Endothelial cell of umbilical vein (primary cell): ENCODE results near the gene KIAA1217. TPM values are rescaled to one million over a fixed set of nuclear protein-coding genes. Genes with fewer than 3 reads are reported as not detected.

Experiments used
- BruUV-seq: library from RNA; stranded (reverse); fragments of 400-500 nt; replicated peaks from 2 replicates; lab custom pipeline; 2021; lab: Mats Ljungman, UMichigan
- CTCF ChIA-PET: fragments of 300-600, 350-600 bp; sonication (Branson Sonifier 250); formaldehyde crosslinking; loops from one replicate; lab custom pipeline; 2021; ENCODE audit warnings: antibody characterized with exemption, inconsistent platforms; lab: Charles Lee
- POLR2A ChIA-PET: fragments of 300-600, 350-600 bp; sonication (Branson Sonifier 250); formaldehyde crosslinking; loops from one replicate; lab custom pipeline; 2021; ENCODE audit warnings: antibody characterized with exemption, inconsistent platforms; lab: Charles Lee
- DNase-seq: peaks from one replicate; pipeline ENCODE4 v3.0.0-alpha.2; 2011; ENCODE audit warnings: low read depth, low spot score
- FAIRE-seq: peaks from 2 replicates; lab custom pipeline; 2011; peaks lifted over from hg19 to GRCh38; lab: Jason Lieb, UNC
- H2AFZ ChIP-seq: 2 replicates; pipeline ENCODE4 v1.6.0; 2012; ENCODE audit warnings: low read depth, low read length, control low read depth, inconsistent platforms
- H3K27ac ChIP-seq: 2 replicates; pipeline ENCODE4 v1.5.1; 2011; ENCODE audit warnings: low read depth, mild to moderate bottlenecking, control low read depth, low read length, moderate library complexity; ENCODE audit not compliant: insufficient read depth
- H3K27me3 ChIP-seq, 2 experiments: 2 replicates each; pipeline versions ENCODE4 v1.6.0 to v1.6.1; 2011; ENCODE audit warnings: low read length in 2 of 2, mixed read lengths in 1 of 2; ENCODE audit not compliant: control insufficient read depth in 2 of 2, insufficient read depth in 2 of 2
- H3K36me3 ChIP-seq, 2 experiments: 2 replicates in 1 of 2; 3 replicates in 1 of 2; pipeline ENCODE4 v1.5.1; 2011; ENCODE audit warnings: low read length in 2 of 2, mild to moderate bottlenecking in 1 of 2, moderate library complexity in 1 of 2; ENCODE audit not compliant: control insufficient read depth in 2 of 2, insufficient read depth in 2 of 2; ENCODE audit errors: extremely low read depth in 1 of 2
- H3K4me1 ChIP-seq: 3 replicates; pipeline ENCODE4 v1.5.1; 2011; ENCODE audit warnings: mild to moderate bottlenecking, low read length; ENCODE audit not compliant: control insufficient read depth, insufficient read depth; ENCODE audit errors: extremely low read depth
- H3K4me2 ChIP-seq: 2 replicates; pipeline ENCODE4 v1.6.1; 2011; ENCODE audit warnings: low read length, control low read depth, mixed read lengths; ENCODE audit not compliant: insufficient read depth
- H3K4me3 ChIP-seq, 3 experiments: fragments of 200-600 bp in 1 of 3; sonication (generic), shearing (Covaris generic) in 1 of 3; replicated peaks in 1 of 3; 2 replicates each; pipeline ENCODE4 v1.5.1; 2011 to 2016; ENCODE audit warnings: control low read depth in 3 of 3, low read length in 3 of 3, mild to moderate bottlenecking in 2 of 3, inconsistent platforms in 1 of 3, low read depth in 1 of 3, moderate library complexity in 1 of 3; ENCODE audit not compliant: insufficient read depth in 1 of 3
- H3K79me2 ChIP-seq: 2 replicates; pipeline ENCODE4 v1.6.0; 2012; ENCODE audit warnings: low read length, inconsistent platforms; ENCODE audit not compliant: control insufficient read depth, insufficient read depth
- H3K9ac ChIP-seq: replicated peaks from 2 replicates; pipeline ENCODE3; 2011; ENCODE audit warnings: low read length, control low read depth; ENCODE audit not compliant: insufficient read depth; ENCODE audit errors: extremely low read depth
- H3K9me1 ChIP-seq: replicated peaks from 3 replicates; pipeline ENCODE4 v1.6.0; 2011; ENCODE audit warnings: mild to moderate bottlenecking, low read length; ENCODE audit not compliant: control insufficient read depth, insufficient read depth; ENCODE audit errors: extremely low read depth
- H3K9me3 ChIP-seq: replicated peaks from 2 replicates; pipeline ENCODE4 v1.5.1; 2012; ENCODE audit warnings: low read length, inconsistent platforms; ENCODE audit not compliant: control insufficient read depth, insufficient read depth
- H4K20me1 ChIP-seq: replicated peaks from 2 replicates; pipeline ENCODE3; 2011; ENCODE audit warnings: mild to moderate bottlenecking, low read length; ENCODE audit not compliant: control insufficient read depth, insufficient read depth; ENCODE audit errors: extremely low read depth
- CTCF ChIP-seq, 2 donors: IDR thresholded peaks; 1 replicate in 1 of 2; 2 replicates in 1 of 2; pipeline ENCODE4 v1.5.1; 2011; ENCODE audit warnings: low read length in 2 of 2, mild to moderate bottlenecking in 2 of 2, moderate library complexity in 2 of 2, control low read depth in 1 of 2, inconsistent platforms in 1 of 2, low read depth in 1 of 2; ENCODE audit not compliant: insufficient read depth in 1 of 2; ENCODE audit errors: extremely low read depth in 1 of 2
- EZH2 ChIP-seq: IDR thresholded peaks from 2 replicates; pipeline ENCODE4 v1.6.1; 2012; ENCODE audit warnings: borderline replicate concordance, low read depth, mild to moderate bottlenecking, moderate library complexity, low read length, inconsistent platforms; ENCODE audit not compliant: severe bottlenecking
- FOS ChIP-seq: IDR thresholded peaks from 2 replicates; pipeline ENCODE4 v1.6.1; 2011; ENCODE audit warnings: mild to moderate bottlenecking, low read length, moderate library complexity, borderline replicate concordance; ENCODE audit not compliant: insufficient read depth
- GATA2 ChIP-seq: IDR thresholded peaks from 2 replicates; pipeline ENCODE4 v1.7.0; 2011; ENCODE audit warnings: low read depth, mild to moderate bottlenecking, moderate library complexity, mixed read lengths, low read length; ENCODE audit not compliant: insufficient read length, insufficient read depth
- JUN ChIP-seq: IDR thresholded peaks from 2 replicates; pipeline ENCODE4 v1.6.1; 2011; ENCODE audit warnings: borderline replicate concordance, low read depth; ENCODE audit not compliant: insufficient read length, insufficient read depth
- MAX ChIP-seq: IDR thresholded peaks from 2 replicates; pipeline ENCODE4 v1.6.1; 2011; ENCODE audit not compliant: insufficient read depth, insufficient read length
- MYC ChIP-seq: IDR thresholded peaks from one replicate; pipeline ENCODE4 v1.6.1; 2011; ENCODE audit warnings: mild to moderate bottlenecking, low read depth, low read length
- POLR2A ChIP-seq: IDR thresholded peaks from 2 replicates; pipeline ENCODE4 v1.6.1; 2012; ENCODE audit warnings: low read depth, mild to moderate bottlenecking, control low read depth, low read length
- POLR2AphosphoS5 ChIP-seq: IDR thresholded peaks from 2 replicates; pipeline ENCODE4 v1.6.1; 2012; ENCODE audit warnings: low read depth, mild to moderate bottlenecking, control low read depth, low read length, moderate library complexity; ENCODE audit not compliant: insufficient read depth
- dilution Hi-C: fragments of 300-500 bp; cut with MboI; formaldehyde crosslinking; loops from one replicate; pipeline ENCODE4 v1.15.0; 2019; ENCODE audit warnings: low sequenced_read_pairs; ENCODE audit not compliant: extremely low pct_ligation_motif_present
- intact Hi-C: fragments of 100-400 bp; cut with micrococcal nuclease; formaldehyde crosslinking; loops from one replicate; pipeline ENCODE4 v1.10.0; 2022
- polyA plus RNA-seq, 4 experiments: library from polyadenylated mRNA; depleted of rRNA in 3 of 4; stranded (reverse) in 3 of 4; unstranded in 1 of 4; fragments of >200 nt; gene quantifications; 2 replicates each; pipeline versions ENCODE4 v1.2.1 to v1.2.3, GENCODE V29; 2011 to 2012; ENCODE audit warnings: missing spikeins in 1 of 4
- total RNA-seq: library from RNA; stranded (reverse); gene quantifications from 2 replicates; pipeline ENCODE4 v1.2.3, GENCODE V29; 2021

KIAA1217 gene
- total and polyA plus RNA-seq, 2 donors (not counting 3 experiments of a cell fraction or from before 2014, with no cell fraction given) = 0.83 to 10.3 TPM

GRCh38 chr10:24299578-24300260 is 90.8 kb downstream of the KIAA1217 start:
- Histone ChIP-seq H3K9ac (no peak overlapping the region), H2AFZ (no peak overlapping the region), H4K20me1 (no peaks in the 10 kb centered on the region), H3K9me1 (no peaks in the 10 kb centered on the region), H3K27me3 (no peaks in the 10 kb centered on the region), H3K4me1 (no peaks in the 10 kb centered on the region), H3K36me3 (no peaks in the 10 kb centered on the region), H3K9me3 (no peaks in the 10 kb centered on the region), H3K4me3 (no peak overlapping the region), H3K79me2 (no peaks in the 10 kb centered on the region), H3K27ac (no peak overlapping the region), H3K4me2 (no peak overlapping the region)
- CTCF ChIA-PET = no interaction called here
- BruUV-seq = no TSS peak
- dilution Hi-C loops = no loop called here
- DNase-seq (no peak), FAIRE-seq (no peak)
- intact Hi-C loops = no loop called here
- POLR2A ChIA-PET = no interaction called here
- TF ChIP-seq MAX (no peak), FOS (no peak), CTCF (IDR thresholded peaks at IDR 0.05; ENCODE audit: extremely low read depth in 1 of 2, insufficient read depth in 1 of 2, low read depth in 1 of 2, low read length in 2 of 2) (no peak), JUN (no peak), EZH2 (no peak), MYC (no peak), POLR2A (no peak), GATA2 (no peak), POLR2AphosphoS5 (no peak)
